ENCODE measurements around the gene COA1. TPM values are rescaled to one million over a fixed set of nuclear protein-coding genes. Genes with fewer than 3 reads are reported as not detected.

Gene COA1
- total and polyA plus RNA-seq, 7 experiments from 2014 or later, result 51.3 to 86.6 (median 67.0) TPM

GRCh38 chr7:43764807-43765491, 35.6 kb upstream of the COA1 start:
- intact Hi-C loops (cut with micrococcal nuclease), result no loop called here
- Histone ChIP-seq H3K9me3 (ENCODE audit: control insufficient read depth in 2 of 3, low read length in 3 of 3) (no peaks in the 10 kb centered on the region), H3K27ac (ENCODE audit: low read depth, low read length) (no peak overlapping the region), H3K4me3 (ENCODE audit: low read length) (no peak overlapping the region), H3K4me1 (ENCODE audit: control insufficient read depth in 2 of 2, insufficient read depth in 2 of 2, low read length in 2 of 2) (peaks cover 0 to 7% of the 10 kb centered on the region in 2 donors), H3K27me3 (ENCODE audit: control insufficient read depth in 2 of 2, insufficient read depth in 2 of 2, low read length in 2 of 2) (no peaks in the 10 kb centered on the region), H3K36me3 (ENCODE audit: control insufficient read depth in 2 of 3, insufficient read depth in 3 of 3, low read length in 3 of 3) (no peaks in the 10 kb centered on the region)
- Mint-ChIP-seq H3K4me1 (peaks cover 25 to 48% (median 34%) of the 10 kb centered on the region in 7 donors), H3K27ac (peak overlapping the region in 6 of 9 donors; percentile 16 to 86 (median 62)), H3K36me3 (peaks cover 0 to 2% (median 0%) of the 10 kb centered on the region in 5 donors), H3K4me3 (peak overlapping the region in 6 of 10 donors; percentile 61 to 79 (median 70)), H3K27me3 (no peaks in the 10 kb centered on the region), H3K9me3 (no peaks in the 10 kb centered on the region)
- CTCF ChIA-PET, result interaction anchor here (1.1 kb wide), 1 partner anchor 43 kb away, joined by 3 read pairs; no protein-coding TSS in a partner anchor
- ATAC-seq (peak; percentile 31), DNase-seq (no peak)
- POLR2A ChIA-PET, result no interaction called here

- peak overlapping the region; percentile 10 to 79 (median 68) for H3K4me3 Mint-ChIP-seq
- peak; percentile 52 for ATAC-seq
- Histone ChIP-seq H3K27me3 (ENCODE audit: control insufficient read depth in 2 of 2, insufficient read depth in 2 of 2, low read length in 2 of 2) (no peaks in the 10 kb centered on the region), H3K4me3 (ENCODE audit: low read length) (no peak overlapping the region), H3K9me3 (ENCODE audit: control insufficient read depth in 2 of 3, low read length in 3 of 3) (no peaks in the 10 kb centered on the region), H3K27ac (ENCODE audit: low read depth, low read length) (peak overlapping the region; percentile 1), H3K36me3 (ENCODE audit: control insufficient read depth in 2 of 3, insufficient read depth in 3 of 3, low read length in 3 of 3) (no peaks in the 10 kb centered on the region), H3K4me1 (ENCODE audit: control insufficient read depth in 2 of 2, insufficient read depth in 2 of 2, low read length in 2 of 2) (peaks cover 5 to 10% of the 10 kb centered on the region in 2 donors)
- intact Hi-C loops (cut with micrococcal nuclease), result no loop called here
- H3K4me1 Mint-ChIP-seq, result peaks cover 26 to 55% (median 40%) of the 10 kb centered on the region in 7 donors
- no peaks in the 10 kb centered on the region for H3K9me3 Mint-ChIP-seq
- no peaks in the 10 kb centered on the region for H3K27me3 Mint-ChIP-seq
- ChIA-PET POLR2A (no interaction called here), CTCF (interaction anchor here (1.1 kb wide), 1 partner anchor 42 kb away, joined by 3 read pairs; no protein-coding TSS in a partner anchor)
- peak in 3 of 9 donors; percentile 8 to 36 (median 11) for DNase-seq
- peak overlapping the region in 8 of 9 donors; percentile 34 to 86 (median 64) for H3K27ac Mint-ChIP-seq
- H3K36me3 Mint-ChIP-seq, result peaks cover 0 to 2% (median 0%) of the 10 kb centered on the region in 5 donors
Measured at GRCh38 chr7:43764039-43764761, 34.9 kb upstream of the COA1 start.

DNA sequence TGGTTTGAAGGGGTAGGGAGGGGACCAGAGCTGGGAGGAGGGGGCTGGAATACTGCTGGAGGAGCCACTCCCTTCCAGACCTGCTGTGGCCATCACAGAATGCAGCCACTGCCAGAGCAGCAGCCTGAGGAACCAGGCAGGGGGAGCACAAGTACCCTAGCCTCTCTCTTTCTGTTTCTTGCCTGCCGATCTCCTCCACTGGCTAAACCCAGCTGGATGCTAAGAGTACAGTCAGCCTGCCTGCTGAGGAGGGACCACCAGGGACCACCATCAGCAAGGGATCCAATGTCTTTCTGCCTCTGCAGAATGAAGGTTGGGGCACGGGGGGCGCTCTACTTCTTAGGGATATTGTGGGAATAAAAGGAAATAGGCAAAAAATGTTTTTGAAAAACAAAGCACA, 33.9 kb upstream of the COA1 start:
- POLR2A ChIA-PET, result no interaction called here
- Mint-ChIP-seq H3K27ac (peak overlapping the region in 5 of 9 donors; percentile 7 to 80 (median 54)), H3K9me3 (no peaks in the 10 kb centered on the region), H3K27me3 (no peaks in the 10 kb centered on the region), H3K4me1 (peaks cover 26 to 56% (median 41%) of the 10 kb centered on the region in 7 donors), H3K36me3 (peaks cover 0 to 2% (median 0%) of the 10 kb centered on the region in 5 donors), H3K4me3 (peak overlapping the region in 4 of 10 donors; percentile 24 to 42 (median 30))
- intact Hi-C loops (cut with micrococcal nuclease), result no loop called here
- DNase-seq, result no peak
- no peaks in the 10 kb centered on the region for H3K27me3 ChIP-seq (ENCODE audit: control insufficient read depth in 2 of 2, insufficient read depth in 2 of 2, low read length in 2 of 2)
- CTCF ChIA-PET, result no interaction called here
- ATAC-seq, result no peak
- H3K4me3 ChIP-seq (ENCODE audit: low read length), result no peak overlapping the region
- no peaks in the 10 kb centered on the region for H3K9me3 ChIP-seq (ENCODE audit: control insufficient read depth in 2 of 3, low read length in 3 of 3)
- peaks cover 5 to 10% of the 10 kb centered on the region in 2 donors for H3K4me1 ChIP-seq (ENCODE audit: control insufficient read depth in 2 of 2, insufficient read depth in 2 of 2, low read length in 2 of 2)
- H3K36me3 ChIP-seq (ENCODE audit: control insufficient read depth in 2 of 3, insufficient read depth in 3 of 3, low read length in 3 of 3), result peaks cover 0 to 3% (median 0%) of the 10 kb centered on the region in 3 experiments
- H3K27ac ChIP-seq (ENCODE audit: low read depth, low read length), result no peak overlapping the region

GRCh38 chr7:43761938-43762692, 32.8 kb upstream of the COA1 start:
- ChIA-PET CTCF (interaction anchor here (0.6 to 2.2 kb wide), 3 partner anchors 73 to 180 kb away, joined by 3 to 8 read pairs (median 5); no protein-coding TSS in a partner anchor), POLR2A (interaction anchor here (0.5 to 1.2 kb wide), 3 partner anchors 10 to 141 kb away, joined by 3 to 6 read pairs (median 4); no protein-coding TSS in a partner anchor)
- Histone ChIP-seq H3K27ac (ENCODE audit: low read depth, low read length) (no peak overlapping the region), H3K27me3 (ENCODE audit: control insufficient read depth in 2 of 2, insufficient read depth in 2 of 2, low read length in 2 of 2) (no peaks in the 10 kb centered on the region), H3K4me3 (ENCODE audit: low read length) (no peak overlapping the region), H3K36me3 (ENCODE audit: control insufficient read depth in 2 of 3, insufficient read depth in 3 of 3, low read length in 3 of 3) (peaks cover 0 to 5% (median 0%) of the 10 kb centered on the region in 3 experiments), H3K9me3 (ENCODE audit: control insufficient read depth in 2 of 3, low read length in 3 of 3) (no peaks in the 10 kb centered on the region), H3K4me1 (ENCODE audit: control insufficient read depth in 2 of 2, insufficient read depth in 2 of 2, low read length in 2 of 2) (peaks cover 5 to 10% of the 10 kb centered on the region in 2 donors)
- ATAC-seq, result no peak
- no peak for DNase-seq
- Mint-ChIP-seq H3K9me3 (no peaks in the 10 kb centered on the region), H3K27ac (peak overlapping the region in 2 of 9 donors; percentile 51 to 52), H3K4me3 (no peak overlapping the region), H3K27me3 (peaks cover 0 to 9% (median 0%) of the 10 kb centered on the region in 5 donors), H3K36me3 (peaks cover 0 to 2% (median 0%) of the 10 kb centered on the region in 5 donors), H3K4me1 (peaks cover 27 to 60% (median 49%) of the 10 kb centered on the region in 7 donors)
- intact Hi-C loops (cut with micrococcal nuclease), result no loop called here

DNA sequence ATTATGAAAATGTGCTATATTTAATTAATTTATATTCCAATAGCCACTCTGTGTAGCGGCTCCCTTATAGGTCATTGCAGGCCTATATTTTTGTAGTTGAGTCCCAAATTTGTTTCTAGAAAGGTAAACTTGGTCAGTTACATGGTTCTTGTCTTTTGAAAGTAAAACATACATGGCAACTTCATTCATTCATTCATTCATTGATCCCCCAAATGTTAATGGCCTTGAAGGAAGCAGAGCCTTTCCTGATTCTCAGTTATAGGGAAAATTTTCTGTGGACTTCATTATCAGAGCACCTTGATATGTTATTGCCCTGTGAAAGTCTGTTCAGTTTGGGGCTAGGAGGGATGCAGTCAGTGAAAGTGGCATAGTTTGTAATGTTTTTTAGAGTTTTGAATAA, 32.1 kb upstream of the COA1 start:
- Histone ChIP-seq H3K27me3 (ENCODE audit: control insufficient read depth in 2 of 2, insufficient read depth in 2 of 2, low read length in 2 of 2) (no peaks in the 10 kb centered on the region), H3K4me1 (ENCODE audit: control insufficient read depth in 2 of 2, insufficient read depth in 2 of 2, low read length in 2 of 2) (peaks cover 5 to 10% of the 10 kb centered on the region in 2 donors), H3K4me3 (ENCODE audit: low read length) (no peak overlapping the region), H3K36me3 (ENCODE audit: control insufficient read depth in 2 of 3, insufficient read depth in 3 of 3, low read length in 3 of 3) (peaks cover 0 to 5% (median 0%) of the 10 kb centered on the region in 3 experiments), H3K9me3 (ENCODE audit: control insufficient read depth in 2 of 3, low read length in 3 of 3) (no peaks in the 10 kb centered on the region), H3K27ac (ENCODE audit: low read depth, low read length) (no peak overlapping the region)
- peaks cover 0 to 2% (median 0%) of the 10 kb centered on the region in 5 donors for H3K36me3 Mint-ChIP-seq
- DNase-seq (no peak), ATAC-seq (no peak)
- POLR2A ChIA-PET, result interaction anchor here (1.0 to 1.2 kb wide), 2 partner anchors 11 to 73 kb away, joined by 3 to 6 read pairs; no protein-coding TSS in a partner anchor
- H3K4me3 Mint-ChIP-seq, result peak overlapping the region in 1 of 10 donors; percentile 9
- no peaks in the 10 kb centered on the region for H3K9me3 Mint-ChIP-seq
- CTCF ChIA-PET, result interaction anchor here (2.2 kb wide), 1 partner anchor 77 kb away, joined by 8 read pairs; no protein-coding TSS in a partner anchor
- H3K4me1 Mint-ChIP-seq, result peaks cover 33 to 65% (median 53%) of the 10 kb centered on the region in 7 donors
- intact Hi-C loops (cut with micrococcal nuclease), result no loop called here
- H3K27ac Mint-ChIP-seq, result peak overlapping the region in 2 of 9 donors; percentile 43 to 52
- peaks cover 0 to 10% (median 0%) of the 10 kb centered on the region in 5 donors for H3K27me3 Mint-ChIP-seq

DNA sequence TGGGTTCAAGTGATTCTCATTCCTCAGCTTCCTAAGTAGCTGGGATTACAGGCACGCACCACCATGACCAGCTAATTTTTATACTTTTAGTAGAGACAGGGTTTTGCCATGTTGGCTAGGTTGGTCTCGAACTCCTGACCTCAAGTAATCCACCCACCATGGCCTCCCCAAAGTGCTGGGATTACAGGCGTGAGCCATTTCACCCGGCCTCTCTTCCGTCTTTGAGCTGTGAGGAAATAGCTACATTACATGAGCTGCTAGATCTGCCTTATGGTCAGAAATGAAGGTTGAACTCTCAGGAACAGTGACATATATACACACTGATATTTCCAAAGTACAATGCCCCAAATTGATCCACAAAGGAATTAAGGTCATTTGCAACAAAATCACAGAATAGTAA, 31.5 kb upstream of the COA1 start:
- Mint-ChIP-seq H3K36me3 (peaks cover 0 to 2% (median 0%) of the 10 kb centered on the region in 5 donors), H3K9me3 (no peaks in the 10 kb centered on the region), H3K27ac (peak overlapping the region in 2 of 9 donors; percentile 2 to 43), H3K4me1 (peaks cover 33 to 65% (median 54%) of the 10 kb centered on the region in 7 donors), H3K27me3 (peaks cover 0 to 10% (median 0%) of the 10 kb centered on the region in 5 donors), H3K4me3 (peak overlapping the region in 2 of 10 donors; percentile 9)
- POLR2A ChIA-PET, result interaction anchor here (0.6 kb wide), 1 partner anchor 165 kb away, joined by 3 read pairs; no protein-coding TSS in a partner anchor
- Histone ChIP-seq H3K27me3 (ENCODE audit: control insufficient read depth in 2 of 2, insufficient read depth in 2 of 2, low read length in 2 of 2) (no peaks in the 10 kb centered on the region), H3K27ac (ENCODE audit: low read depth, low read length) (no peak overlapping the region), H3K4me3 (ENCODE audit: low read length) (no peak overlapping the region), H3K4me1 (ENCODE audit: control insufficient read depth in 2 of 2, insufficient read depth in 2 of 2, low read length in 2 of 2) (peaks cover 5 to 10% of the 10 kb centered on the region in 2 donors), H3K9me3 (ENCODE audit: control insufficient read depth in 2 of 3, low read length in 3 of 3) (no peaks in the 10 kb centered on the region), H3K36me3 (ENCODE audit: control insufficient read depth in 2 of 3, insufficient read depth in 3 of 3, low read length in 3 of 3) (peaks cover 0 to 5% (median 0%) of the 10 kb centered on the region in 3 experiments)
- ATAC-seq (no peak), DNase-seq (no peak)
- intact Hi-C loops (cut with micrococcal nuclease), result no loop called here
- CTCF ChIA-PET, result interaction anchor here (0.6 to 2.2 kb wide), 3 partner anchors 55 to 1130 kb away, joined by 3 to 8 read pairs (median 4); no protein-coding TSS in a partner anchor

Measured in naive thymus-derived CD4-positive, alpha-beta T cell (primary cell).